CD4-positive, alpha-beta T cell treated with Interleukin-1 beta for 1 hour (primary cell): ENCODE results near the gene ANOS1.

ENCODE experiments used
- DNase-seq, 2 donors: peaks; one replicate each; pipeline ENCODE4 v3.0.0-alpha.2; 2020 to 2022

Gene ANOS1

DNA sequence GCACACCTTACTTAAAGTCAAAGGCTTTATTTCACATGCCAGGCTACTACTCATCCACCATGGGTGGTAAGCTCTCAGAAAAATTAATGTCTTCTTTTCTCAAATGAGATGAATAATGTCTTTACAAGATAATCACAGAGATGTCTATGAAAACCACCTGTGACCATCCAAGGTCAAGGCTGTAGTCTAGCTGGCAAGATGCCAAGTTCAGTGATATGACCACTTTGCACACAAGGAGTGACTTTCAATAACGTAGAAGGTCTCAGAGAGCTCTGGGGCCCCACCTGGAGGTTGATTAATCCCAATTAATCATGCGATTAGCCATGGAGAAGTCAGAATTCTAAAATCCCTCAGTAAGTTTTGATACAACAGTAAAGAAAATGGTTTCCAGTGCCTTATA, 20.5 kb downstream of the ANOS1 start:
- DNase-seq, result no peak

DNA sequence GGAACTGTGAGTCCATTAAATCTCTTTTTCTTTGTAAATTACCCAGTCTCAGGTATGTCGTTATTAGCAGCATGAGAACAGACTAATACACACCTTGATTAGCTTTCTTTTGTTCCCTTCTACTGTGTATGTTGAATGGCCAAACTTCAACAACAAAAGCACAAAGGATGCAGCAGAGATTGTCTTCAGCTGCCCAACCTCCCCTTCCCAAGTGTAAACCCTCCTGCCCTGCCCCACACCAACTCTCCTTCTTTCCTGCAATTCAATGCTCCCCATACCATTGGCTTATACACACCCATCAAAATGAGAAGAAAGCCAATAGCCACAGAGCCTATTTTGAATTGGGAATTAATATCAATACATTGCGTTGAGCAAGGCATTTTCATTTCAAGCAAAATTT, 27.8 kb downstream of the ANOS1 start:
- DNase-seq, result no peak

GRCh38 chrX:8692871-8693270, 39.1 kb downstream of the ANOS1 start:
- no peak for DNase-seq

DNA sequence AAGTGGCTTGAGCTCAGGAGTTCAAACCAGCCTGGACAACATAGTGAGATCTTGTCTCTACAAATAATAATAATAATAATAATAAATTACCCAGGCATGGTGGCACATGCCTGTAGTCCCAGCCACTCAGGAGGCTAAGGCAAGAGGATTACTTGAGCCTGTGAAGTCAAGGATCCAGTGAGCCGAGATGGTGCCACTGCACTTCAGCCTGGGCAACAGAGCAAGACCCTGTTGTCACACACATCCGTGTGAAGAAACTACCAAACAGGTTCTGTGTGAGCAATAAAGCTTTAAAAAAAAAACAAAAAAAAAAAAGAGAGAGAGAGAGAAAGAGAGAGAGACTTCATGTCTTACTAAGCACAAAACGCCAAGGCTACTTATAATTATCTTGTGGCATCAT, 42.5 kb downstream of the ANOS1 start:
- no peak for DNase-seq

- DNase-seq, result no peak
These were observed 43.2 kb downstream of the ANOS1 start for GRCh38 chrX:8688776-8689175.

GRCh38 chrX:8684201-8684965, 47.6 kb downstream of the ANOS1 start:
- no peak for DNase-seq

DNA sequence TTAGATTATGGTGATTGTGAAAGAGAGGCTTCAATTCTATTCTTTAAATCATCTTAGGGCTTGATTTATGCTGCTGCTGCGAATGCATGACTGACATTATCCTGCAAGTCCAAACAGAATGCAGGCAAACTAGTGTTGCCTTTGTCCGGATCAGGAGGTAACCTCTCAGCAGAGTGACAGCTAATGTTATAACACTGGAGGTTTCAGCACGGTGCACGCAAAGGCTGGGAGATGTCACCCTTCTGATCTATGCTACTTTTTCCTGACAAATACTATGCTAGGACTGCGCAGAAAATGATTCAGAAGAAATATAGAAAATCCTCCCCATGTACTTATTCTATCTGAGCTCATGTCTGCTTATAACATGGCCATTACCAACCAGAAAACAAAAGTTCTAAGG, 48.2 kb downstream of the ANOS1 start:
- no peak for DNase-seq

- DNase-seq, result no peak
These were observed 52.4 kb downstream of the ANOS1 start for GRCh38 chrX:8679550-8679949.

DNA sequence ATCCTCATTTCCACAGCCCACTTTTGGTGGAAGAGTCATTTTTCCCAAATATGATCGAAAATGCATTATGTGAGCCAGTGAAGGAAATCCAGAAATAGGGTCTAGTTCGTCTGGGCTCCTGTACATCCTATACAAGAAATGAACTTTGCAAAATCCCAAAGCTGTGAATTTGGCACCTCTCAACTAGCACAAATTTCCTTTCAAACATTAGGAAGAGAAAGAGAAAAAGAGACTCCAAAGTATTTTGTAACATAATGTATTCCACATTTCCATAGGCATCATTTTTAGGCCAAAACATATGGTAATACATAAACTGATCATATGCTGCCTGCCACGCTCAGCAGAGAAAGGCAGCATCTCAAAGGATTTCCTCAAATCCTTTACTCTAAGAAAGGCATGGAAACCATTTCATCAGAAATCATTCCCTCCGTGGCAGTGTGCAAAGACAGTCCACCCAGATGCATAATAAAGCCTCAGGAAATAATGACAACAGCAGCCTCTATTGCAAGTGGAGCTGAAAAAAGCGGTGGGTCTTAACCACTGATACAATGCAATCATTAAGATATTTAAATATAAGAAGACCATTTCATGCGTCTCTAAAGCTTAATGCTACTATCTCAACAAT, 56.8 kb downstream of the ANOS1 start:
- no peak for DNase-seq

GRCh38 chrX:8673201-8673600, 58.7 kb downstream of the ANOS1 start:
- DNase-seq, result no peak

- DNase-seq, result no peak
These were observed 59.8 kb downstream of the ANOS1 start for GRCh38 chrX:8672176-8672575.

DNA sequence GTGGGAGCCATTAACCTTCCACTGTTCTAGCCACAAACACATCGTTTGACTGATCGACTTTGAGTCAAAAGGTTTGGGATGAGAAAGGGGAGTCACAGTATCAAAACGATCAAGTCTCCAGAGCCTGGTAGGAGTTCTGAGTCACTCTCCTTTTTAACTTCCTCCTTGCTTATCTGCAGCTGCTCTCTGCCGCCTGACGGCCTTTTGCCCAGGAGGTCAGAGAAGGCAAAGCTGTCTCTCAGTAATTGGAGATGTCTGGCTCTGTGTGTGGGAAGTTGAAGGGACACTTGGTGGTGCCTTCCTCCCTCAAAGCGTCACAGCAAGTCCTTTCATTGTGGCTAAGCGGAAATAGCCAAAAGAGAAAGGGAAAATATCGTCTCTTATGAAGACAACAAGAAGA, 63.1 kb downstream of the ANOS1 start:
- DNase-seq, result no peak

DNA sequence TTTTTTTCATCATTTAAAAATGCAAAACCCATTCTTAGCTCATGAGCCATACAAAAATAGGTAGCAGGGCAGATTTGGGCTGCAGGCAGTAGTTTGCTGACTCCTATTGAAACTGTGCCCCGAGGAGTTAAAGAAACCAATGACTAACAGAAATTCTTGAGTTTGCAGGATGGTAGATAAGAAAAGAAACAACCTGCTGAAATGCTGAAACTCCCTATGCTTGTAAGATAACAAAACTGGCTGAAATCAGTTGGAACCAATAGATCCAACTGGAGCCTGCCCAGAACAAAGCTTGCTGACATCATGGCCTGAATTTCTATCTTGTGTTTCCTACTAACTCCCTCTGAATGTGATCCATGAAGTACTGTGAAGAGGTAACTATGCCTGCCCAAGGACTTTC, 68.6 kb downstream of the ANOS1 start:
- DNase-seq, result no peak

GRCh38 chrX:8657883-8658282, 74.1 kb downstream of the ANOS1 start:
- DNase-seq, result no peak

- DNase-seq, result no peak
These were observed 78.0 kb downstream of the ANOS1 start for GRCh38 chrX:8653956-8654355.

GRCh38 chrX:8649969-8650368, 82.0 kb downstream of the ANOS1 start:
- DNase-seq, result no peak

DNA sequence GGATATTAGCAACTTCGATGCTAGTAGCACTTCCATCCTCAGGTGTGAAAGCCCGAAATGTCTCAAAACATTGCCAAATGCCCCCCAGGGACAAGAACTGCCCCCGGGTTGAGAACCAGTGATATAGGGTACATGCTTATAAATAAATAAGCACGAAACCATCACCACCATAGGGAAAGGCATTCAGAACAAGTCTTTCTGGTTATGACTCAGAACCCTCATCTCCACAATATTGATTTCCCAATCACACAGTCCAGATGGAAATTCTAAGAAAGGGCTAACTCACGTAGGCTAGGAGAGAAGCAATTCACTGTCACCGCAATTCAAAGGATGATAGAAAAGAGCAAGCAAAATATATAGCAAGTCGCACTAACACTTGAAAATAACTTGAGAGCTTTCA, 84.8 kb downstream of the ANOS1 start:
- no peak for DNase-seq

- DNase-seq, result no peak
These were observed 91.9 kb downstream of the ANOS1 start for GRCh38 chrX:8639949-8640475.

- DNase-seq, result no peak
These were observed 95.4 kb downstream of the ANOS1 start for GRCh38 chrX:8636497-8636896.

GRCh38 chrX:8635812-8636211, 96.1 kb downstream of the ANOS1 start:
- DNase-seq, result no peak

DNA sequence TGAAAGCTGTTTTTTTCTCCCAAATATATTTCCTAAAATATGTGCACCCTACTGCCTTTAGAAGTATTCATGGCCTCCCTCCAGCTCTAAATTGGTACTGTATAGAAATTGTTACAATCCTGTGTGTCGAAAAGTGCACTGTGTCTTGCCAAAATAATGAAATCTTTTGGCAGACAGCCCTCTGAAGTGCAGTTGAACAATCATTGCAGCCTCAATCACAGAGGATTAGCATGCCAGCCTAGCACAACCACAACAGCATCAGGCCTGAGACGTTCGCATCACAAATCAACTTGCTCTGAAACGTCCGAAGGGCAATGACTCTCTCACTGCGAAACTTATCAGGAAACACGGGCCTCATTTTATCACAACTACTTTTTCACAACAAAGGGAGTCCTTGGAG, 99.0 kb downstream of the ANOS1 start:
- no peak for DNase-seq

- no peak for DNase-seq
These were observed 102.1 kb downstream of the ANOS1 start for GRCh38 chrX:8629871-8630270.

DNA sequence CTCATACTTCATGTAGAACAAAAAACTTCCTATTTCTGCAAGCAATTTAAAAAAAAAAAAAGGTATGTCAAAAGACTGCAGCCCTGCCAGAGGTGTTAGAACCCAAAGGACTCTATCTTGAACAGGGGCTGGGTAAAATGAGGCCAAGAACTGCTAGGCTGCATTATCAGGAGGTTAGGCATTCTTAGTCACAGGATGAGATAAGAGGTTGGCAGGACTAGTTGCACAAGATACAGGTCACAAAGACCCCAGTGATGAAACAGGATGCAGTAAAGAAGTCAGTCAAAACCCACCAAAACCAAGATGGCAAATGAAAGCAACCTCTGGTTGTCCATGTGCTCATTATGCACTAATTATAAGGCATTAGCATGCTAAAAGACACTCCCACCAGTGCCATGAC, 104.1 kb downstream of the ANOS1 start:
- DNase-seq, result no peak

GRCh38 chrX:8607326-8607725, 124.6 kb downstream of the ANOS1 start:
- DNase-seq, result no peak

DNA sequence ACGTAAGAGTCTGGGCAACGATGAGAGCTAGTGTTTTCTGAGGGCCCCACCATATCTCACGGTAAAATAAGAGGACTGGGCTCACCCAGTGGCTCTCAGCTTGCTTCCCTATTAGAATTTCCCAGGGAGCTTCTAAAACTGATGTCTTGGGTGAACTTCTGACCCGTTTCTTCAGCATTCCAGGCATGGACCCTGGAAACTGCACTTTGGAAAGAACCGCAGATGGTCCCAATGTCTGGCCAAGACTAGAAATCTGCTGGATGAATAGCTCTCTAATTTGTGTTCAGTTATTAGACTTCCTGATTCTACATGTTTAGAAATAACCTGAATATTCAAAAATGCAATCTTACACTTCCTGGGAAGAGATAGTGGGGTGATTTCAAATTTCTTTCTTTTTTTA, 127.8 kb downstream of the ANOS1 start:
- DNase-seq, result no peak
